Endothelial cell of umbilical vein (primary cell): ENCODE results near the gene CYGB. TPM values are rescaled to one million over a fixed set of nuclear protein-coding genes. Genes with fewer than 3 reads are reported as not detected.

Experiments
- BruUV-seq: library from RNA; stranded (reverse); fragments of 400-500 nt; replicated peaks from 2 replicates; lab custom pipeline; 2021; lab: Mats Ljungman, UMichigan
- CTCF ChIA-PET: fragments of 300-600, 350-600 bp; sonication (Branson Sonifier 250); formaldehyde crosslinking; loops from one replicate; lab custom pipeline; 2021; ENCODE audit warnings: antibody characterized with exemption, inconsistent platforms; lab: Charles Lee
- POLR2A ChIA-PET: fragments of 300-600, 350-600 bp; sonication (Branson Sonifier 250); formaldehyde crosslinking; loops from one replicate; lab custom pipeline; 2021; ENCODE audit warnings: antibody characterized with exemption, inconsistent platforms; lab: Charles Lee
- DNase-seq: peaks from one replicate; pipeline ENCODE4 v3.0.0-alpha.2; 2011; ENCODE audit warnings: low read depth, low spot score
- FAIRE-seq: peaks from 2 replicates; lab custom pipeline; 2011; peaks lifted over from hg19 to GRCh38; lab: Jason Lieb, UNC
- H2AFZ ChIP-seq: 2 replicates; pipeline ENCODE4 v1.6.0; 2012; ENCODE audit warnings: low read depth, low read length, control low read depth, inconsistent platforms
- H3K27ac ChIP-seq: 2 replicates; pipeline ENCODE4 v1.5.1; 2011; ENCODE audit warnings: low read depth, mild to moderate bottlenecking, control low read depth, low read length, moderate library complexity; ENCODE audit not compliant: insufficient read depth
- H3K27me3 ChIP-seq, 2 experiments: 2 replicates each; pipeline versions ENCODE4 v1.6.0 to v1.6.1; 2011; ENCODE audit warnings: low read length in 2 of 2, mixed read lengths in 1 of 2; ENCODE audit not compliant: control insufficient read depth in 2 of 2, insufficient read depth in 2 of 2
- H3K36me3 ChIP-seq, 2 experiments: 2 replicates in 1 of 2; 3 replicates in 1 of 2; pipeline ENCODE4 v1.5.1; 2011; ENCODE audit warnings: low read length in 2 of 2, mild to moderate bottlenecking in 1 of 2, moderate library complexity in 1 of 2; ENCODE audit not compliant: control insufficient read depth in 2 of 2, insufficient read depth in 2 of 2; ENCODE audit errors: extremely low read depth in 1 of 2
- H3K4me1 ChIP-seq: 3 replicates; pipeline ENCODE4 v1.5.1; 2011; ENCODE audit warnings: mild to moderate bottlenecking, low read length; ENCODE audit not compliant: control insufficient read depth, insufficient read depth; ENCODE audit errors: extremely low read depth
- H3K4me2 ChIP-seq: 2 replicates; pipeline ENCODE4 v1.6.1; 2011; ENCODE audit warnings: low read length, control low read depth, mixed read lengths; ENCODE audit not compliant: insufficient read depth
- H3K4me3 ChIP-seq, 3 experiments: fragments of 200-600 bp in 1 of 3; sonication (generic), shearing (Covaris generic) in 1 of 3; replicated peaks in 1 of 3; 2 replicates each; pipeline ENCODE4 v1.5.1; 2011 to 2016; ENCODE audit warnings: control low read depth in 3 of 3, low read length in 3 of 3, mild to moderate bottlenecking in 2 of 3, inconsistent platforms in 1 of 3, low read depth in 1 of 3, moderate library complexity in 1 of 3; ENCODE audit not compliant: insufficient read depth in 1 of 3
- H3K79me2 ChIP-seq: 2 replicates; pipeline ENCODE4 v1.6.0; 2012; ENCODE audit warnings: low read length, inconsistent platforms; ENCODE audit not compliant: control insufficient read depth, insufficient read depth
- H3K9ac ChIP-seq: replicated peaks from 2 replicates; pipeline ENCODE3; 2011; ENCODE audit warnings: low read length, control low read depth; ENCODE audit not compliant: insufficient read depth; ENCODE audit errors: extremely low read depth
- H3K9me1 ChIP-seq: replicated peaks from 3 replicates; pipeline ENCODE4 v1.6.0; 2011; ENCODE audit warnings: mild to moderate bottlenecking, low read length; ENCODE audit not compliant: control insufficient read depth, insufficient read depth; ENCODE audit errors: extremely low read depth
- H3K9me3 ChIP-seq: replicated peaks from 2 replicates; pipeline ENCODE4 v1.5.1; 2012; ENCODE audit warnings: low read length, inconsistent platforms; ENCODE audit not compliant: control insufficient read depth, insufficient read depth
- H4K20me1 ChIP-seq: replicated peaks from 2 replicates; pipeline ENCODE3; 2011; ENCODE audit warnings: mild to moderate bottlenecking, low read length; ENCODE audit not compliant: control insufficient read depth, insufficient read depth; ENCODE audit errors: extremely low read depth
- CTCF ChIP-seq, 2 donors: IDR thresholded peaks; 1 replicate in 1 of 2; 2 replicates in 1 of 2; pipeline ENCODE4 v1.5.1; 2011; ENCODE audit warnings: low read length in 2 of 2, mild to moderate bottlenecking in 2 of 2, moderate library complexity in 2 of 2, control low read depth in 1 of 2, inconsistent platforms in 1 of 2, low read depth in 1 of 2; ENCODE audit not compliant: insufficient read depth in 1 of 2; ENCODE audit errors: extremely low read depth in 1 of 2
- EZH2 ChIP-seq: IDR thresholded peaks from 2 replicates; pipeline ENCODE4 v1.6.1; 2012; ENCODE audit warnings: borderline replicate concordance, low read depth, mild to moderate bottlenecking, moderate library complexity, low read length, inconsistent platforms; ENCODE audit not compliant: severe bottlenecking
- FOS ChIP-seq: IDR thresholded peaks from 2 replicates; pipeline ENCODE4 v1.6.1; 2011; ENCODE audit warnings: mild to moderate bottlenecking, low read length, moderate library complexity, borderline replicate concordance; ENCODE audit not compliant: insufficient read depth
- GATA2 ChIP-seq: IDR thresholded peaks from 2 replicates; pipeline ENCODE4 v1.7.0; 2011; ENCODE audit warnings: low read depth, mild to moderate bottlenecking, moderate library complexity, mixed read lengths, low read length; ENCODE audit not compliant: insufficient read length, insufficient read depth
- JUN ChIP-seq: IDR thresholded peaks from 2 replicates; pipeline ENCODE4 v1.6.1; 2011; ENCODE audit warnings: borderline replicate concordance, low read depth; ENCODE audit not compliant: insufficient read length, insufficient read depth
- MAX ChIP-seq: IDR thresholded peaks from 2 replicates; pipeline ENCODE4 v1.6.1; 2011; ENCODE audit not compliant: insufficient read depth, insufficient read length
- MYC ChIP-seq: IDR thresholded peaks from one replicate; pipeline ENCODE4 v1.6.1; 2011; ENCODE audit warnings: mild to moderate bottlenecking, low read depth, low read length
- POLR2A ChIP-seq: IDR thresholded peaks from 2 replicates; pipeline ENCODE4 v1.6.1; 2012; ENCODE audit warnings: low read depth, mild to moderate bottlenecking, control low read depth, low read length
- dilution Hi-C: fragments of 300-500 bp; cut with MboI; formaldehyde crosslinking; loops from one replicate; pipeline ENCODE4 v1.15.0; 2019; ENCODE audit warnings: low sequenced_read_pairs; ENCODE audit not compliant: extremely low pct_ligation_motif_present
- intact Hi-C: fragments of 100-400 bp; cut with micrococcal nuclease; formaldehyde crosslinking; loops from one replicate; pipeline ENCODE4 v1.10.0; 2022
- polyA plus RNA-seq, 4 experiments: library from polyadenylated mRNA; depleted of rRNA in 3 of 4; stranded (reverse) in 3 of 4; unstranded in 1 of 4; fragments of >200 nt; gene quantifications; 2 replicates each; pipeline versions ENCODE4 v1.2.1 to v1.2.3, GENCODE V29; 2011 to 2012; ENCODE audit warnings: missing spikeins in 1 of 4
- total RNA-seq: library from RNA; stranded (reverse); gene quantifications from 2 replicates; pipeline ENCODE4 v1.2.3, GENCODE V29; 2021

The CYGB gene
- total and polyA plus RNA-seq, 2 donors (not counting 3 experiments of a cell fraction or from before 2014, with no cell fraction given): 0.22 to 0.91 TPM

- FAIRE-seq (no peak), DNase-seq (no peak)
- Histone ChIP-seq H3K9ac (no peak overlapping the region), H4K20me1 (no peaks in the 10 kb centered on the region), H3K9me1 (no peaks in the 10 kb centered on the region), H3K27me3 (no peaks in the 10 kb centered on the region), H2AFZ (no peak overlapping the region), H3K36me3 (no peaks in the 10 kb centered on the region), H3K4me3 (no peak overlapping the region), H3K27ac (no peak overlapping the region), H3K79me2 (no peaks in the 10 kb centered on the region), H3K9me3 (no peaks in the 10 kb centered on the region), H3K4me2 (no peak overlapping the region), H3K4me1 (no peaks in the 10 kb centered on the region)
- POLR2A ChIA-PET: no interaction called here
- BruUV-seq: no TSS peak
- intact Hi-C loops: no loop called here
- TF ChIP-seq POLR2A (no peak), JUN (no peak), FOS (no peak), MYC (no peak), GATA2 (no peak), MAX (no peak), CTCF (IDR thresholded peaks at IDR 0.05; ENCODE audit: extremely low read depth in 1 of 2, insufficient read depth in 1 of 2, low read depth in 1 of 2, low read length in 2 of 2) (no peak), EZH2 (no peak)
- dilution Hi-C loops: no loop called here
- CTCF ChIA-PET: interaction anchor here (0.6 to 1.6 kb wide), 5 partner anchors 11 to 423 kb away, joined by 3 to 6 read pairs (median 3); no protein-coding TSS in a partner anchor
Observed at GRCh38 chr17:76517638-76518038, 19.9 kb downstream of the CYGB start.
